Suprapubic skin (tissue), 4 donors: Measurements from ENCODE around the gene EPC1. TPM values are rescaled to one million over a fixed set of nuclear protein-coding genes. Genes with fewer than 3 reads are reported as not detected.

ENCODE experiments used
- DNase-seq, 2 donors: peaks; one replicate each; pipeline ENCODE4 v3.0.0-alpha.2; 2019; ENCODE audit warnings: low spot score in 2 of 2
- H3K27ac ChIP-seq: fragments of 200-600 bp; sonication (generic); one replicate; pipeline ENCODE4 v1.5.1; 2019
- H3K27me3 ChIP-seq: fragments of 200-600 bp; sonication (generic); one replicate; pipeline ENCODE4 v1.5.1; 2019
- H3K36me3 ChIP-seq: fragments of 200-600 bp; sonication (generic); one replicate; pipeline ENCODE4 v1.5.1; 2019
- H3K4me1 ChIP-seq: fragments of 200-600 bp; sonication (generic); one replicate; pipeline ENCODE4 v1.5.1; 2019
- H3K4me3 ChIP-seq: fragments of 200-600 bp; sonication (generic); one replicate; pipeline ENCODE4 v1.5.1; 2019; ENCODE audit warnings: mild to moderate bottlenecking
- H3K9me3 ChIP-seq: fragments of 200-600 bp; sonication (generic); one replicate; pipeline ENCODE4 v1.5.1; 2019
- CTCF ChIP-seq, 2 donors: fragments of 200-600 bp in 1 of 2; fragments of 450-650 bp in 1 of 2; sonication (generic) in 1 of 2; IDR thresholded peaks; one replicate each; pipeline ENCODE4 v1.5.1; 2016 to 2019; ENCODE audit warnings: antibody characterized with exemption in 2 of 2, mild to moderate bottlenecking in 1 of 2, moderate library complexity in 1 of 2
- EP300 ChIP-seq: sonication (generic); formaldehyde crosslinking; IDR thresholded peaks from one replicate; pipeline ENCODE4 v1.6.1; 2017; ENCODE audit warnings: antibody characterized with exemption
- POLR2A ChIP-seq, 2 donors: fragments of 450-650 bp; IDR thresholded peaks; one replicate each; pipeline ENCODE4 v1.6.1; 2017; ENCODE audit warnings: antibody characterized with exemption in 2 of 2, mild to moderate bottlenecking in 2 of 2, moderate library complexity in 2 of 2
- POLR2AphosphoS5 ChIP-seq, 3 donors: sonication (generic); formaldehyde crosslinking; IDR thresholded peaks; one replicate each; pipeline ENCODE4 v1.6.1; 2017; ENCODE audit warnings: antibody characterized with exemption in 3 of 3
- WGBS: methylation state at CpG from one replicate; pipeline ENCODE4 v1.1.5; 2018; 5-methylcytosine and 5-hydroxymethylcytosine counted together
- total RNA-seq, 4 donors: library from RNA; depleted of rRNA; stranded (reverse); fragments of >200 nt; gene quantifications; one replicate each; pipeline ENCODE4 v1.1.0, GENCODE V29; 2016

The EPC1 gene
- total RNA-seq, 4 donors from 2014 or later: 29.6 to 55.4 (median 47.1) TPM

GRCh38 chr10:32323051-32323450, 23.9 kb downstream of the EPC1 start:
- H3K9me3 ChIP-seq: no peaks in the 10 kb centered on the region
- no peaks in the 10 kb centered on the region for H3K36me3 ChIP-seq
- H3K27me3 ChIP-seq: no peaks in the 10 kb centered on the region
- H3K4me3 ChIP-seq: no peak overlapping the region
- H3K4me1 ChIP-seq: peaks cover 44% of the 10 kb centered on the region
- H3K27ac ChIP-seq: no peak overlapping the region
- no peak for DNase-seq
- 81% methylated on average over 2 of the region's 2 CpGs for WGBS
- TF ChIP-seq POLR2AphosphoS5 (IDR thresholded peaks at IDR 0.05) (no peak), EP300 (no peak), CTCF (IDR thresholded peaks at IDR 0.05) (no peak), POLR2A (IDR thresholded peaks at IDR 0.05) (no peak)

GRCh38 chr10:32321016-32321631, 25.8 kb downstream of the EPC1 start:
- TF ChIP-seq POLR2A (IDR thresholded peaks at IDR 0.05) (no peak), CTCF (IDR thresholded peaks at IDR 0.05) (no peak), POLR2AphosphoS5 (IDR thresholded peaks at IDR 0.05) (no peak), EP300 (no peak)
- Histone ChIP-seq H3K9me3 (no peaks in the 10 kb centered on the region), H3K4me3 (no peak overlapping the region), H3K27me3 (no peaks in the 10 kb centered on the region), H3K4me1 (peaks cover 43% of the 10 kb centered on the region), H3K27ac (no peak overlapping the region), H3K36me3 (no peaks in the 10 kb centered on the region)
- DNase-seq: no peak
- 99% methylated on average over 4 of the region's 4 CpGs for WGBS

GRCh38 chr10:32318476-32318896, 28.5 kb downstream of the EPC1 start:
- no peaks in the 10 kb centered on the region for H3K9me3 ChIP-seq
- H3K27ac ChIP-seq: no peak overlapping the region
- no peaks in the 10 kb centered on the region for H3K27me3 ChIP-seq
- 60% methylated on average over 4 of the region's 4 CpGs for WGBS
- H3K36me3 ChIP-seq: no peaks in the 10 kb centered on the region
- no peak overlapping the region for H3K4me3 ChIP-seq
- TF ChIP-seq POLR2AphosphoS5 (IDR thresholded peaks at IDR 0.05) (no peak), CTCF (IDR thresholded peaks at IDR 0.05) (no peak), EP300 (no peak), POLR2A (IDR thresholded peaks at IDR 0.05) (no peak)
- no peak for DNase-seq
- H3K4me1 ChIP-seq: peaks cover 46% of the 10 kb centered on the region

GRCh38 chr10:32317795-32318357, 29.1 kb downstream of the EPC1 start:
- no peaks in the 10 kb centered on the region for H3K27me3 ChIP-seq
- H3K36me3 ChIP-seq: no peaks in the 10 kb centered on the region
- H3K4me1 ChIP-seq: peaks cover 46% of the 10 kb centered on the region
- H3K27ac ChIP-seq: no peak overlapping the region
- WGBS: 64% methylated on average over 6 of the region's 6 CpGs
- no peak overlapping the region for H3K4me3 ChIP-seq
- H3K9me3 ChIP-seq: no peaks in the 10 kb centered on the region
- TF ChIP-seq CTCF (IDR thresholded peaks at IDR 0.05) (no peak), POLR2A (IDR thresholded peaks at IDR 0.05) (no peak), POLR2AphosphoS5 (IDR thresholded peaks at IDR 0.05) (no peak), EP300 (no peak)
- DNase-seq: no peak

GRCh38 chr10:32315424-32315823, 31.5 kb downstream of the EPC1 start:
- 58% methylated on average over 3 of the region's 3 CpGs for WGBS
- no peaks in the 10 kb centered on the region for H3K27me3 ChIP-seq
- TF ChIP-seq POLR2AphosphoS5 (IDR thresholded peaks at IDR 0.05) (no peak), CTCF (IDR thresholded peaks at IDR 0.05) (no peak), EP300 (no peak), POLR2A (IDR thresholded peaks at IDR 0.05) (no peak)

More at GRCh38 chr10:32315424-32315823, 31.5 kb downstream of the EPC1 start:
- Histone ChIP-seq H3K9me3 (no peaks in the 10 kb centered on the region), H3K36me3 (no peaks in the 10 kb centered on the region), H3K27ac (no peak overlapping the region), H3K4me3 (no peak overlapping the region), H3K4me1 (peaks cover 46% of the 10 kb centered on the region)
- no peak for DNase-seq
